ENCODE data around the gene GDF10.
A peak's percentile ranks its signal among the peaks of the same experiment; 100 is the strongest.

DNA sequence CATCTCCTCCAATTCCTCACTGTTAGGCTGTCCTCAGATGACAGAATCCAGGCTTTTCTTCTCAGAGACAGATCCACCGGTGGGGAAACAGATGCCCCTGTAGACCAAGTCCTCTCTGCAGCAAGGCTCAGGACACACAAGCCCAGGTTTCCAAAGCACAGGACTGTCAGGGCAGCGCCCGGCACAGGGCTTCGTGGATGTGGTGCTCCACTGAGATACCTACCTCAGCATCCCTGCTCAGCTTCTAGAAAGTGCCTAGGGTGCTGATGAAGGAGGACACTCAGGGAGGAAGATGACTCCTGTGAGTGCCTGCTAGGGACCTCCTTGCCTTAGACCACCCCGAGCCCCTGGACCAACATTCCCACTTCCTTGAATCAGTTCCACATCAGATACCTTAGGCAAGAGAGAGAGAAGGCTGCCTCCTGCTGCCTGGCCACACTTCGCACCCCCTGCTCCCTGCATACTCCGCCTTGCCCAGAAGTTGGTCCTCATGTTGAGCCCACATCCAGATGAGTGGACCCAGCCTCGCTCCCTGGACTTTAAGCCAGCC, 39.3 kb downstream of the GDF10 start:
- TF ChIP-seq, protein P1, sequence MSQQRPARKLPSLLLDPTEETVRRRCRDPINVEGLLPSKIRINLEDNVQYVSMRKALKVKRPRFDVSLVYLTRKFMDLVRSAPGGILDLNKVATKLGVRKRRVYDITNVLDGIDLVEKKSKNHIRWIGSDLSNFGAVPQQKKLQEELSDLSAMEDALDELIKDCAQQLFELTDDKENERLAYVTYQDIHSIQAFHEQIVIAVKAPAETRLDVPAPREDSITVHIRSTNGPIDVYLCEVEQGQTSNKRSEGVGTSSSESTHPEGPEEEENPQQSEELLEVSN (IDR thresholded peaks at IDR 0.05; ENCODE audit: borderline replicate concordance in 1 of 2, extremely low read depth in 1 of 2, insufficient read depth in 1 of 2, insufficient read length in 1 of 2, low read depth in 1 of 2, low read length in 1 of 2, poor library complexity in 1 of 2, severe bottlenecking in 1 of 2): no peak
- TF ChIP-seq TAL1 (IDR thresholded peaks at IDR 0.05): no peak
- no peak for TF ChIP-seq MXI1 (IDR thresholded peaks at IDR 0.05; ENCODE audit: low read depth, low read length)
- TF ChIP-seq CREM (IDR thresholded peaks at IDR 0.05; ENCODE audit: low read depth): no peak
- no peak for TF ChIP-seq NONO (IDR thresholded peaks at IDR 0.05; ENCODE audit: low read depth in 2 of 2, low read length in 1 of 2)
- TF ChIP-seq DACH1 (IDR thresholded peaks at IDR 0.05; ENCODE audit: partially characterized antibody): no peak
- no peak for TF ChIP-seq ETV6 (IDR thresholded peaks at IDR 0.05; ENCODE audit: borderline replicate concordance in 1 of 2, low read depth in 2 of 2, low read length in 1 of 2)
- TF ChIP-seq ETV6 (CRISPR knock-in tag; IDR thresholded peaks at IDR 0.05; ENCODE audit: borderline replicate concordance): no peak
- TF ChIP-seq, protein P2, sequence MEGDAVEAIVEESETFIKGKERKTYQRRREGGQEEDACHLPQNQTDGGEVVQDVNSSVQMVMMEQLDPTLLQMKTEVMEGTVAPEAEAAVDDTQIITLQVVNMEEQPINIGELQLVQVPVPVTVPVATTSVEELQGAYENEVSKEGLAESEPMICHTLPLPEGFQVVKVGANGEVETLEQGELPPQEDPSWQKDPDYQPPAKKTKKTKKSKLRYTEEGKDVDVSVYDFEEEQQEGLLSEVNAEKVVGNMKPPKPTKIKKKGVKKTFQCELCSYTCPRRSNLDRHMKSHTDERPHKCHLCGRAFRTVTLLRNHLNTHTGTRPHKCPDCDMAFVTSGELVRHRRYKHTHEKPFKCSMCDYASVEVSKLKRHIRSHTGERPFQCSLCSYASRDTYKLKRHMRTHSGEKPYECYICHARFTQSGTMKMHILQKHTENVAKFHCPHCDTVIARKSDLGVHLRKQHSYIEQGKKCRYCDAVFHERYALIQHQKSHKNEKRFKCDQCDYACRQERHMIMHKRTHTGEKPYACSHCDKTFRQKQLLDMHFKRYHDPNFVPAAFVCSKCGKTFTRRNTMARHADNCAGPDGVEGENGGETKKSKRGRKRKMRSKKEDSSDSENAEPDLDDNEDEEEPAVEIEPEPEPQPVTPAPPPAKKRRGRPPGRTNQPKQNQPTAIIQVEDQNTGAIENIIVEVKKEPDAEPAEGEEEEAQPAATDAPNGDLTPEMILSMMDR (IDR thresholded peaks at IDR 0.05 in 2 of 3, conservative IDR thresholded peaks at IDR 0.05 in 1 of 3; ENCODE audit: insufficient read depth in 2 of 3, low read depth in 1 of 3, low read length in 3 of 3): peak in 1 of 3 experiments; percentile 18; a peak in 1 of 6 replicates
- TF ChIP-seq ZNF274 (IDR thresholded peaks at IDR 0.05; ENCODE audit: borderline replicate concordance, low read depth, low read length): no peak
- TF ChIP-seq, protein P3, sequence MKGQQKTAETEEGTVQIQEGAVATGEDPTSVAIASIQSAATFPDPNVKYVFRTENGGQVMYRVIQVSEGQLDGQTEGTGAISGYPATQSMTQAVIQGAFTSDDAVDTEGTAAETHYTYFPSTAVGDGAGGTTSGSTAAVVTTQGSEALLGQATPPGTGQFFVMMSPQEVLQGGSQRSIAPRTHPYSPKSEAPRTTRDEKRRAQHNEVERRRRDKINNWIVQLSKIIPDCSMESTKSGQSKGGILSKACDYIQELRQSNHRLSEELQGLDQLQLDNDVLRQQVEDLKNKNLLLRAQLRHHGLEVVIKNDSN (CRISPR knock-in tag; IDR thresholded peaks at IDR 0.05): no peak
- no peak for TF ChIP-seq JUND (IDR thresholded peaks at IDR 0.05; ENCODE audit: borderline replicate concordance, low read depth, low read length)
- no peak for TF ChIP-seq JUND (tag; IDR thresholded peaks at IDR 0.05; ENCODE audit: borderline replicate concordance, low read depth, low read length)
- no peak for TF ChIP-seq TAF1 (IDR thresholded peaks at IDR 0.05; ENCODE audit: control insufficient read depth, extremely low read depth, insufficient read depth, low read length, severe bottlenecking)

Data from K562 (cell line).